ENCODE results near the gene SLC38A10. TPM values are rescaled to one million over a fixed set of nuclear protein-coding genes. Genes with fewer than 3 reads are reported as not detected.

The SLC38A10 gene
- total RNA-seq, 1 experiment from 2014 or later, result 109 TPM

- Histone ChIP-seq H2AFZ (ENCODE audit: low read depth, low read length, poor library complexity, severe bottlenecking) (no peak overlapping the region), H3K9me3 (ENCODE audit: control insufficient read depth in 1 of 2, insufficient read depth in 1 of 2, low read depth in 1 of 2, low read length in 2 of 2) (peaks cover 0 to 12% of the 10 kb centered on the region in 2 experiments; a peak in 1 of 4 replicates), H3K9me2 (ENCODE audit: insufficient read depth) (no peaks in the 10 kb centered on the region), H3K27ac (ENCODE audit: low read depth, low read length) (no peak overlapping the region; the same call in 1 of the 2 replicates), H3K4me3 (replicated peaks in 1 of 2; ENCODE audit: low read depth in 1 of 2, low read length in 2 of 2) (no peak overlapping the region), H3K9ac (ENCODE audit: low read length) (no peak overlapping the region), H3K27me3 (ENCODE audit: insufficient read depth, low read length) (no peaks in the 10 kb centered on the region), H3K36me3 (ENCODE audit: control insufficient read depth in 1 of 2, insufficient read depth in 2 of 2, low read length in 2 of 2) (peaks cover 14 to 26% of the 10 kb centered on the region in 2 experiments; a peak in 3 of 4 replicates), H3K4me1 (ENCODE audit: control insufficient read depth in 1 of 2, insufficient read depth in 2 of 2, low read length in 2 of 2) (peaks cover 0 to 5% of the 10 kb centered on the region in 2 experiments; a peak in 1 of 4 replicates), H4K20me1 (ENCODE audit: insufficient read depth) (no peaks in the 10 kb centered on the region), H3K4me2 (ENCODE audit: low read length) (no peak overlapping the region), H3K79me2 (ENCODE audit: insufficient read depth, low read length) (peaks cover 8% of the 10 kb centered on the region; the same call in 1 of the 2 replicates)
- no peak for TF ChIP-seq ZNF274 (IDR thresholded peaks at IDR 0.05; ENCODE audit: low read depth, low read length)
- TF ChIP-seq ZFX (IDR thresholded peaks at IDR 0.05), result no peak
- TF ChIP-seq SIN3A (IDR thresholded peaks at IDR 0.05; ENCODE audit: low read depth), result no peak
- no peak for TF ChIP-seq POLR2AphosphoS5 (IDR thresholded peaks at IDR 0.05; ENCODE audit: low read depth, low read length)
- TF ChIP-seq RAD21 (IDR thresholded peaks at IDR 0.05; ENCODE audit: low read depth), result no peak
- no peak for TF ChIP-seq CTCF (IDR thresholded peaks at IDR 0.05 in 2 of 3, conservative IDR thresholded peaks at IDR 0.05 in 1 of 3; ENCODE audit: borderline replicate concordance in 1 of 3, insufficient read depth in 1 of 3, low read depth in 2 of 3, low read length in 2 of 3)
- no peak for TF ChIP-seq YY1 (IDR thresholded peaks at IDR 0.05; ENCODE audit: extremely low read depth, insufficient replicate concordance, low read depth, low read length)
- TF ChIP-seq REST (IDR thresholded peaks at IDR 0.05; ENCODE audit: low read depth), result no peak
- TF ChIP-seq ATF3 (IDR thresholded peaks at IDR 0.05), result no peak
- no peak for TF ChIP-seq ELF1 (IDR thresholded peaks at IDR 0.05; ENCODE audit: borderline replicate concordance, low read depth)
- no peak for TF ChIP-seq POLR2A (IDR thresholded peaks at IDR 0.05; ENCODE audit: borderline replicate concordance, extremely low read depth, insufficient read depth, insufficient read length)
- no peak for TF ChIP-seq FOSL1 (IDR thresholded peaks at IDR 0.05; ENCODE audit: low read depth)
- no peak for TF ChIP-seq ZBTB33 (IDR thresholded peaks at IDR 0.05; ENCODE audit: extremely low read depth, insufficient replicate concordance, low read length)
- TF ChIP-seq EGR1 (IDR thresholded peaks at IDR 0.05; ENCODE audit: low read depth), result no peak
- BruUV-seq (replicated peaks), result TSS peak; percentile 33
- ATAC-seq (no peak), DNase-seq (ENCODE audit: low read depth, low spot score) (no peak)
- POLR2A ChIA-PET, result no interaction called here
- intact Hi-C loops (cut with micrococcal nuclease), result no loop called here
- RAD21 ChIA-PET (ENCODE audit: low non-redundant PET in 1 of 2, low total read pairs in 2 of 2, uncharacterized antibody in 2 of 2, unreplicated experiment in 2 of 2), result no interaction called here
- CTCF ChIA-PET, result interaction anchor here (1.4 kb wide), 1 partner anchor 225 kb away, joined by 3 read pairs; no protein-coding TSS in a partner anchor
Observed at GRCh38 chr17:81246679-81247338, 48.3 kb downstream of the SLC38A10 start.
